BLaER1 treated with 17β-estradiol and CSF1 and Interleukin-3, amounts not matched to agents 10 nM and 100 nM (cell line): Measurements from ENCODE around the gene CDK6.
A peak's percentile ranks its signal among the peaks of the same experiment; 100 is the strongest.

ENCODE experiments used
- H3K27ac ChIP-seq, 11 experiments: shearing (Covaris generic); formaldehyde crosslinking; 2 replicates each; pipeline ENCODE4 v1.8.1; 2022
- H3K27me3 ChIP-seq, 11 experiments: shearing (Covaris generic); formaldehyde crosslinking; 2 replicates each; pipeline ENCODE4 v1.8.1; 2022
- H3K36me3 ChIP-seq, 11 experiments: shearing (Covaris generic); formaldehyde crosslinking; 2 replicates each; pipeline ENCODE4 v1.8.1; 2022
- H3K4me1 ChIP-seq, 10 experiments: shearing (Covaris generic); formaldehyde crosslinking; 2 replicates each; pipeline ENCODE4 v1.8.1; 2022
- H3K4me2 ChIP-seq, 11 experiments: shearing (Covaris generic); formaldehyde crosslinking; 2 replicates each; pipeline ENCODE4 v1.8.1; 2022
- H3K4me3 ChIP-seq, 10 experiments: shearing (Covaris generic); formaldehyde crosslinking; 2 replicates each; pipeline ENCODE4 v1.8.1; 2022
- H3K9ac ChIP-seq, 11 experiments: shearing (Covaris generic); formaldehyde crosslinking; 2 replicates each; pipeline ENCODE4 v1.8.1; 2022
- H3K9me3 ChIP-seq, 11 experiments: shearing (Covaris generic); formaldehyde crosslinking; replicated peaks in 1 of 11; 2 replicates each; pipeline ENCODE4 v1.8.1; 2022
- H4K20me1 ChIP-seq, 11 experiments: shearing (Covaris generic); formaldehyde crosslinking; 2 replicates each; pipeline ENCODE4 v1.8.1; 2022
- Cebpa-rat ChIP-seq, 11 experiments: shearing (Covaris generic); IDR thresholded peaks; 2 replicates each; pipeline ENCODE4 v1.8.1; 2022

CDK6 gene

GRCh38 chr7:92785923-92786322 is 50.5 kb downstream of the CDK6 start:
- H3K4me1 ChIP-seq: peaks cover 0 to 13% (median 0%) of the 10 kb centered on the region in 10 experiments; a peak in 6 of 20 replicates
- H3K4me2 ChIP-seq: no peak overlapping the region
- H3K9ac ChIP-seq: no peak overlapping the region; a peak in 1 of 22 replicates
- H3K4me3 ChIP-seq: no peak overlapping the region
- no peaks in the 10 kb centered on the region for H3K27me3 ChIP-seq
- peaks cover 0 to 16% (median 6%) of the 10 kb centered on the region in 11 experiments; a peak in 8 of 22 replicates for H3K36me3 ChIP-seq
- H3K27ac ChIP-seq: no peak overlapping the region
- H3K9me3 ChIP-seq: peaks cover 8 to 23% (median 12%) of the 10 kb centered on the region in 11 experiments
- no peak for TF ChIP-seq Cebpa-rat (IDR thresholded peaks at IDR 0.05)
- H4K20me1 ChIP-seq: no peaks in the 10 kb centered on the region

GRCh38 chr7:92784935-92785334 is 51.4 kb downstream of the CDK6 start:
- Histone ChIP-seq H3K36me3 (peaks cover 0 to 16% (median 6%) of the 10 kb centered on the region in 11 experiments; a peak in 8 of 22 replicates), H3K9ac (no peak overlapping the region), H3K27ac (no peak overlapping the region), H3K27me3 (no peaks in the 10 kb centered on the region), H3K4me3 (no peak overlapping the region), H3K4me2 (no peak overlapping the region), H4K20me1 (no peaks in the 10 kb centered on the region), H3K9me3 (peaks cover 7 to 17% (median 10%) of the 10 kb centered on the region in 11 experiments), H3K4me1 (peaks cover 0 to 9% (median 0%) of the 10 kb centered on the region in 10 experiments; a peak in 3 of 20 replicates)
- no peak for TF ChIP-seq Cebpa-rat (IDR thresholded peaks at IDR 0.05)

GRCh38 chr7:92783260-92784201 is 52.8 kb downstream of the CDK6 start:
- Histone ChIP-seq H3K4me3 (no peak overlapping the region), H3K9me3 (peaks cover under 1 to 5% (median 2%) of the 10 kb centered on the region in 11 experiments; a peak in 21 of 22 replicates), H3K9ac (no peak overlapping the region), H3K36me3 (peaks cover 0 to 10% (median under 1%) of the 10 kb centered on the region in 11 experiments; a peak in 6 of 22 replicates), H3K27ac (no peak overlapping the region), H3K4me2 (no peak overlapping the region), H4K20me1 (no peaks in the 10 kb centered on the region), H3K27me3 (no peaks in the 10 kb centered on the region), H3K4me1 (peaks cover 0 to 9% (median 2%) of the 10 kb centered on the region in 10 experiments; a peak in 4 of 20 replicates)
- no peak for TF ChIP-seq Cebpa-rat (IDR thresholded peaks at IDR 0.05)

- H3K4me3 ChIP-seq: no peak overlapping the region
- peaks cover 0 to 9% (median 2%) of the 10 kb centered on the region in 10 experiments; a peak in 4 of 20 replicates for H3K4me1 ChIP-seq
- H3K27me3 ChIP-seq: no peaks in the 10 kb centered on the region
- TF ChIP-seq Cebpa-rat (IDR thresholded peaks at IDR 0.05): no peak
- no peak overlapping the region for H3K27ac ChIP-seq
- no peak overlapping the region for H3K9ac ChIP-seq
- H3K9me3 ChIP-seq: peaks cover 0 to 3% (median 2%) of the 10 kb centered on the region in 11 experiments; a peak in 14 of 22 replicates
- H4K20me1 ChIP-seq: no peaks in the 10 kb centered on the region
- H3K4me2 ChIP-seq: no peak overlapping the region
- peaks cover 0 to 11% (median 0%) of the 10 kb centered on the region in 11 experiments; a peak in 5 of 22 replicates for H3K36me3 ChIP-seq
These were observed 53.5 kb downstream of the CDK6 start for GRCh38 chr7:92782855-92783254.

GRCh38 chr7:92782236-92782635 is 54.1 kb downstream of the CDK6 start:
- Histone ChIP-seq H3K27ac (no peak overlapping the region), H3K27me3 (no peaks in the 10 kb centered on the region), H3K9ac (no peak overlapping the region), H3K4me1 (peaks cover 0 to 9% (median 2%) of the 10 kb centered on the region in 10 experiments; a peak in 4 of 20 replicates), H3K4me3 (no peak overlapping the region), H3K4me2 (no peak overlapping the region), H3K9me3 (peaks cover 3 to 9% (median 8%) of the 10 kb centered on the region in 11 experiments; a peak in 18 of 22 replicates), H4K20me1 (no peaks in the 10 kb centered on the region), H3K36me3 (peaks cover 0 to 17% (median 0%) of the 10 kb centered on the region in 11 experiments; a peak in 6 of 22 replicates)
- TF ChIP-seq Cebpa-rat (IDR thresholded peaks at IDR 0.05): no peak

- H3K9me3 ChIP-seq: peaks cover 5 to 16% (median 10%) of the 10 kb centered on the region in 11 experiments; a peak in 18 of 22 replicates
- no peak overlapping the region for H3K9ac ChIP-seq
- H4K20me1 ChIP-seq: no peaks in the 10 kb centered on the region
- H3K4me2 ChIP-seq: peak overlapping the region in 2 of 11 experiments; percentile 1 to 14; a peak in 3 of 22 replicates
- no peak overlapping the region for H3K27ac ChIP-seq
- no peaks in the 10 kb centered on the region for H3K27me3 ChIP-seq
- H3K4me3 ChIP-seq: no peak overlapping the region
- TF ChIP-seq Cebpa-rat (IDR thresholded peaks at IDR 0.05): no peak
- peaks cover 0 to 18% (median 0%) of the 10 kb centered on the region in 11 experiments; a peak in 6 of 22 replicates for H3K36me3 ChIP-seq
- H3K4me1 ChIP-seq: peaks cover 0 to 9% (median 2%) of the 10 kb centered on the region in 10 experiments; a peak in 4 of 20 replicates
These were observed 55.2 kb downstream of the CDK6 start for GRCh38 chr7:92781117-92781720.

GRCh38 chr7:92778972-92779371 is 57.4 kb downstream of the CDK6 start:
- Histone ChIP-seq H3K4me3 (no peak overlapping the region), H3K9me3 (peaks cover 5 to 16% (median 10%) of the 10 kb centered on the region in 11 experiments; a peak in 18 of 22 replicates), H3K27ac (no peak overlapping the region), H4K20me1 (no peaks in the 10 kb centered on the region), H3K4me2 (no peak overlapping the region), H3K36me3 (peaks cover 0 to 20% (median 0%) of the 10 kb centered on the region in 11 experiments; a peak in 7 of 22 replicates), H3K27me3 (no peaks in the 10 kb centered on the region), H3K4me1 (peaks cover 0 to 9% (median 2%) of the 10 kb centered on the region in 10 experiments; a peak in 4 of 20 replicates), H3K9ac (no peak overlapping the region)
- TF ChIP-seq Cebpa-rat (IDR thresholded peaks at IDR 0.05): no peak

GRCh38 chr7:92777993-92778392 is 58.4 kb downstream of the CDK6 start:
- TF ChIP-seq Cebpa-rat (IDR thresholded peaks at IDR 0.05): no peak
- Histone ChIP-seq H4K20me1 (no peaks in the 10 kb centered on the region), H3K36me3 (peaks cover 0 to 25% (median 3%) of the 10 kb centered on the region in 11 experiments; a peak in 7 of 22 replicates), H3K27me3 (no peaks in the 10 kb centered on the region), H3K9me3 (peaks cover 5 to 16% (median 10%) of the 10 kb centered on the region in 11 experiments; a peak in 18 of 22 replicates), H3K4me1 (peaks cover 0 to 9% (median 2%) of the 10 kb centered on the region in 10 experiments; a peak in 4 of 20 replicates), H3K4me3 (no peak overlapping the region), H3K9ac (no peak overlapping the region), H3K27ac (no peak overlapping the region), H3K4me2 (no peak overlapping the region)
